Measurements from ENCODE around the gene ARSB.

GRCh38 chr5:78953092-78953800 lies 31.9 kb downstream of the ARSB start:
- TF ChIP-seq CTCF (IDR thresholded peaks at IDR 0.05; ENCODE audit: insufficient read depth, low read depth, low read length), result no peak
- TF ChIP-seq EZH2 (IDR thresholded peaks at IDR 0.05; ENCODE audit: insufficient read depth, low read length), result no peak

All from astrocyte (in vitro differentiated cells and primary cell).